ENCODE data around the gene BICD1.

Gene BICD1

GRCh38 chr12:32170437-32170998 lies 63.9 kb downstream of the BICD1 start:
- no peak overlapping the region for H3K4me3 ChIP-seq (replicated peaks; ENCODE audit: insufficient read depth, low read length)
- no peak overlapping the region for H3K27ac ChIP-seq (replicated peaks)
- TF ChIP-seq GABPA (IDR thresholded peaks at IDR 0.05; ENCODE audit: low read depth), result no peak
- DNase-seq (ENCODE audit: low read depth in 1 of 2, low spot score in 1 of 2), result no peak
- no peaks in the 10 kb centered on the region for H3K27me3 ChIP-seq (ENCODE audit: insufficient read depth, poor library complexity, severe bottlenecking)

- TF ChIP-seq SPI1 (IDR thresholded peaks at IDR 0.05; ENCODE audit: borderline replicate concordance, low read depth), result no peak
- no peak for TF ChIP-seq CTCF (IDR thresholded peaks at IDR 0.05; ENCODE audit: insufficient read depth, low read length)
- no peak for TF ChIP-seq POLR2AphosphoS5 (IDR thresholded peaks at IDR 0.05; ENCODE audit: low read depth)
- TF ChIP-seq GABPA (IDR thresholded peaks at IDR 0.05; ENCODE audit: low read depth), result no peak
- no peak for TF ChIP-seq REST (IDR thresholded peaks at IDR 0.05; ENCODE audit: insufficient replicate concordance, low read depth)
- Histone ChIP-seq H3K27ac (replicated peaks) (no peak overlapping the region), H3K4me3 (replicated peaks; ENCODE audit: insufficient read depth, low read length) (no peak overlapping the region), H3K27me3 (ENCODE audit: insufficient read depth, poor library complexity, severe bottlenecking) (no peaks in the 10 kb centered on the region)
- DNase-seq (ENCODE audit: low read depth in 1 of 2, low spot score in 1 of 2), result no peak
Measured at GRCh38 chr12:32171211-32171610, 64.6 kb downstream of the BICD1 start.

GRCh38 chr12:32176606-32177005 lies 70.0 kb downstream of the BICD1 start:
- no peak for DNase-seq (ENCODE audit: low read depth in 1 of 2, low spot score in 1 of 2)
- Histone ChIP-seq H3K27ac (replicated peaks) (no peak overlapping the region), H3K27me3 (ENCODE audit: insufficient read depth, poor library complexity, severe bottlenecking) (no peaks in the 10 kb centered on the region), H3K4me3 (replicated peaks; ENCODE audit: insufficient read depth, low read length) (no peak overlapping the region)
- TF ChIP-seq GABPA (IDR thresholded peaks at IDR 0.05; ENCODE audit: low read depth), result no peak
- TF ChIP-seq CTCF (IDR thresholded peaks at IDR 0.05; ENCODE audit: insufficient read depth, low read length), result no peak
- TF ChIP-seq REST (IDR thresholded peaks at IDR 0.05; ENCODE audit: insufficient replicate concordance, low read depth), result no peak
- no peak for TF ChIP-seq POLR2AphosphoS5 (IDR thresholded peaks at IDR 0.05; ENCODE audit: low read depth)
- TF ChIP-seq SPI1 (IDR thresholded peaks at IDR 0.05; ENCODE audit: borderline replicate concordance, low read depth), result no peak

- TF ChIP-seq SPI1 (IDR thresholded peaks at IDR 0.05; ENCODE audit: borderline replicate concordance, low read depth) (no peak), GABPA (IDR thresholded peaks at IDR 0.05; ENCODE audit: low read depth) (no peak), REST (IDR thresholded peaks at IDR 0.05; ENCODE audit: insufficient replicate concordance, low read depth) (no peak), POLR2AphosphoS5 (IDR thresholded peaks at IDR 0.05; ENCODE audit: low read depth) (no peak)
- Histone ChIP-seq H3K27ac (replicated peaks) (no peak overlapping the region), H3K4me3 (replicated peaks; ENCODE audit: insufficient read depth, low read length) (no peak overlapping the region), H3K27me3 (ENCODE audit: insufficient read depth, poor library complexity, severe bottlenecking) (no peaks in the 10 kb centered on the region)
- no peak for DNase-seq (ENCODE audit: low read depth in 1 of 2, low spot score in 1 of 2)
Measured at GRCh38 chr12:32178341-32179010, 71.8 kb downstream of the BICD1 start.

Measured in HL-60 (cell line).